Measurements from ENCODE around the gene CPS1.

Gene CPS1

DNA sequence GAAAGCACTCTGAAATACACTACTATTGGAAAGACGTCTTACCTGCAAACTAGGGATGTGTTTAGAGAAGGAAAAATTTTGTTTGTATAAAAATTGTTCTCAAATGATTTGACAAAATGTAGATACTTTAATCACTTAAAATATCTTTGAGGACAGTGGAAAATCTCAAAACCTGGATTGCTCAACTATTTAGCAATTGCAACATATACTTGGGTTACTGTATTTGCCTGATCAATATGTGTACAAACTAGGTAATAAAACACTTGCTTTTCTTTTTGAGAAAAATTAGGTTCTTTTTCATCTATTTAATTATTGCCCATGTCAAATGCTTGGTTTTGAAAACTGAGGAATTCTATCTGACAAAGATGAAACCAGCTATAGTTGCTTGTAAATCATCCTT, 60.9 kb downstream of the CPS1 start:
- DNase-seq = no peak

DNA sequence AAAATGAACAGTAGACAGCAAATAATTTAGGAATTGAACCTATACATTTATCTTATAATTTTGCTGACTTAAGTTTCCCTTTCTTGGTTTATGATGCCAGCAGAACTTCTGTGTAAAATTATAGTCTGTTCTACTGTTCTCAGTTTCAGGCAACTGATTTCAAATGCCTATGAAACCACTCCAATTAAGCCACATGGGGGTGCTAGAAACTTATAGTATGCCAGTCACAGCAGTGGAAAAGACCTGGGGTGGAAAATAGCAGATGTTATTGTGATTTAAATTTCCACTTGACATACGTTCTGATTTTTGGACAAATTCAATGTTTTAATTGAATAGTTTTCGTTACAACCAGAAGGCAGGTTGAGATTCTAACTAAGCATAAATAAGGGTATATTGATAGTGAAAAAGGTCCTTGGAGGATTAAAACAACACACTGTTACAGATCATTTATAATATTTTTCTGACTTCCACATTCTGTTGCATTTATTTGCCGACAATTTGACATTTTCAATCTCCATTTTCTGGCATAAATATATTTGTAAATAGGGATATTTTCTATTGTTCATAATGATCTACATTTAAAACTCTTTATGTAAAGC, 61.4 kb downstream of the CPS1 start:
- DNase-seq = no peak

DNA sequence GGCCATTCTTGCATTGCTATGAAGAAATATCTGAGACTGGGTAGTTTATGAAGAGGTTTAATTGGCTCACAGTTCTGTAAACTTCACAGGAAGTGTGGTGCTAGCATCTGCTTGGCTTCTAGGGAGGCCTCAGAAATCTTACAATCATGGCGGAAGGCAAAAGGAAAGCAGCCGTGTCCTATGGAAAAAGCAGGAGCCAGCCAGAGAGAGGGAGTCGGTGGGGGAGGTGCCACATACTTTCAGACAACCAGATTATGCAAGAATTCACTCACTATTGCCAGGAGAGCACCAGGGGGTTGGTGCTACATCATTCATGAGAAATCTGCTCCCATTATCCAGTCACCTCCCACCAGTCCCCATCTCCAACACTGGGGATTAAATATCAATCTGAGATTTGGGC, 64.1 kb downstream of the CPS1 start:
- no peak for DNase-seq

DNA sequence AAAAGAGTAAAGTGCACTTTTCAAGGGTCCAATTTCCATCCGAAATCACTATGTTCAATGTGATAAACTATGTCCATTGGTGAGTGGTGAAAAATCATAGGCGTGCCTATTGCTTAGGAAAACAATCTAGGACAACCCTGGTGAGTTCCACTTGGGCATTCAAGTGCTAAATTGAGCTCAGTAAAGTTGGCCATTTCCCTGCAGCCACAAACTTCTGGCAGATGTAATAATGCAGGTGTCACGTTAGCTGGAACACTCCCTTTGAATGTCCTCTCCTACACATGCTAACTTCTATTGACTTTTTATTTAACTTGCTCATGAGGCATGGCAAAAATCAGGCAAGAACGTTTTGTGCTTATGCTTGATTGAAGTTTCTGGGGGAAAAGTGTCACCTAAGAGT, 67.1 kb downstream of the CPS1 start:
- no peak for DNase-seq

DNA sequence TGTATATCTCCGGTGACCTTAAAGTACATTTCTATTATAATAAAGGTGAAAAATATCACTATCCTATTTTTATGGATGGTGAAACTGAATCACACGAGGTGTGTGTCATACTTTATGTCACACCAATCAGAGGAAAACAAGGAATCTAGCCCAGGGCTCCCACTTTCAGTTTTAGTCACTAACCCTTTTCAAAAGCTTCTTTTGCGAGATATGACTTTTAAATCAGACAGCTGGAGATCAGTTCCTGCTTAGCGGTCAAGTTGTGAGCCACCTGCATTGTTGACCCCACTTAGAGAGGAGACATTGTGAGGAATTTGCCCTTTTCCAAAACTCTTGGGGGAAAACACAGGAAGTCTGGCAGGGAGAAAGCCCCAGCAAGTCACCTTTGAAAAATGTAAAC, 70.5 kb downstream of the CPS1 start:
- DNase-seq = no peak

DNA sequence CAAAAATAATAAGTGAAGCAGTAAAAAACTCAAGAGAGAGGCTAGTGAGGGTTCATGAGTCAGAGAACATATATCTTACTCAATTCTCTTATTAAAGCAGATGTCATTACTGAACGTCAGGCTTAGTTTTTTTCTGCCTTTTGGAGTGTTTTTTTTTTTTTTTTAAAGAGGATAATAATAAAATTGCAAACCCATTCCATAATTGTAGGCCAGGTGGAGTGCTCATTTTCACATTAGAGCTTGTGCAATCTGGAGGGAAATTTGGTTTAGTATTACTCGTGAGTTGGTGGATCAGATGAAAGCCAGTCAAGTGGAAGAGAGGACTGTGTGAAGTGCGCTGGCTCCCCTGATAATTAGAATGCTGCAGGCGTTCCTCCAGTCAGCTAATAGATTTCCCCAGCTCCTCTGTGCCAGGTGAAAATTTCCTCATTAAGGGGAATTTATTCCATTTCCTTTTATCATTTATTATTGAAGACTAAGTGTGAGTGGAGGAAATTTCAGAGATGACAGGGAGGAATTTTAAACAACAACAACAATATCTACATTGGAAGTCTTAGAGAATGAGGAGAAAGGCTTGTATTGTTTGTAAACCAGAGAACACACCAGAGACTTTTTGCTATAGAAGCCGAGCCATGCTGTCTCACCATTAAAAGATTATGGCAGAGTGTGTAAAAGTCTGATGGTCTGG, 74.6 kb downstream of the CPS1 start:
- no peak for DNase-seq

DNA sequence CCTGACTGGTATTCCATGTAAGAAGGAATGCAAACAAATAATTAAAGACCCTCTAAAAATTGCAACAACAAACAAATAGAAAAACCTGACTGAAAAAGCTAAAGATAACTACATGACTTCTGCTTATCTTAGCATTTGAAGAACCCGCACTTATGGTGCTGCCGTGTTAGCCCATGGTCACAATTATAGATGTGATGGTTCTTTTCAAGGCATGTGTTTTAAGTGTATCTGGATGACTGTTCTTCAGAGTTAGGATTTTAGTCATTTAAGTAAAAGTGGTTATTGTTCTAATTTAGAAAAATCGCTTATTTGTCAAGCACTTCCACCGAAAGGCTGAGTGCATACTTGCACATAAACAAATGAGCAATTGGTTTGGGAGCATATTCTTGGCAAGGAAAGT, 77.3 kb downstream of the CPS1 start:
- DNase-seq = no peak

DNA sequence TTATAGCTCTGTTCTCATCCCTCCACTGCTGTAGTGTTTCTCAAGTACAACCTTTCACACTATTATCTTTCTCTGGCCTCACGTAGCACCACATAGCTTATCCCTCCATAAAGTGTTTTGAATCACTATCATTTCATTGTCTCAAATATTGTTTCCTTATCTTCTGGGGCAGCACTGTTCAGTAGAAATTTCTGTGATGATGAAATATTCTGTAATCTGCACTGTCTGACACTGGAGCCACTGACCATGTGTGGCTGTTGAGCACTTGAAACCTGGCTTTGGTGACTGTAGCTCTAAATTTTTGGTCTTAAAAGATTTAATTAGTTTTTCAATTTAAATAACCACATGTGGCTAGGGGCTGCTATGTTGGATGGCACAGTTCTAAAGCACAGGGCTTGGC, 78.9 kb downstream of the CPS1 start:
- DNase-seq = no peak

DNA sequence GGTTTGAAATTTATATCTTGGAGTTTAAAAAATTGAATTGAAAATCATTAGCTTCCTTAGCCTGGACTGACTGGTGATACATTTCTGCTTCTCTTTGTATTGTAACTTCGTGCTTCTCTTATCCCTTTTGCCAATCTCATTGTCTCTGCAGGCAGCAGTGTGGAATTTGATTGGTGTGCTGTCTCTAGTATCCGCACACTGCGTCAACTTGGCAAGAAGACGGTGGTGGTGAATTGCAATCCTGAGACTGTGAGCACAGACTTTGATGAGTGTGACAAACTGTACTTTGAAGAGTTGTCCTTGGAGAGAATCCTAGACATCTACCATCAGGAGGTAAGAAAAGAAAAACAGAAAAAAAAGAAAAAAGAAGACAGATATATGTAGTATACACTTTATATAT, 85.9 kb downstream of the CPS1 start:
- no peak for DNase-seq

DNA sequence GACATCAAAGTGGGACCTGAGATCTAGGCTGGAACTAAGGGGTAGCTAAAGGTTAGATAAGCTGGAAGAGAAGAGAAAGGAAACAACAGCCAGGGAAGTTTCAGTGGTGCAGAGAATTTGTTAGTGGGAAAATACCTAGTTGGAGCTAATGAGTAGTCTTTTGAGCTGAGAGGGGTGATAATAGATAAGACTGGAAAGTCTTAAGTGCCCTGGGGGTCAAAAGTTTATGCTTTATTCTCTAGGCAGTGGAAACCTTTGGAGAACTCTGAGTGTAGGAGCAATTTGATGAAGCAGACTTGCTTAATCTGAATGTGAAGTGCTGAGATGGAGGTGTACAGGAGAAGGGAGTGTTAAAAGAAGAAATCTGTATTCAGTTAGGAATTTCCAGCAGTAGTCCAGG, 90.8 kb downstream of the CPS1 start:
- DNase-seq = no peak

DNA sequence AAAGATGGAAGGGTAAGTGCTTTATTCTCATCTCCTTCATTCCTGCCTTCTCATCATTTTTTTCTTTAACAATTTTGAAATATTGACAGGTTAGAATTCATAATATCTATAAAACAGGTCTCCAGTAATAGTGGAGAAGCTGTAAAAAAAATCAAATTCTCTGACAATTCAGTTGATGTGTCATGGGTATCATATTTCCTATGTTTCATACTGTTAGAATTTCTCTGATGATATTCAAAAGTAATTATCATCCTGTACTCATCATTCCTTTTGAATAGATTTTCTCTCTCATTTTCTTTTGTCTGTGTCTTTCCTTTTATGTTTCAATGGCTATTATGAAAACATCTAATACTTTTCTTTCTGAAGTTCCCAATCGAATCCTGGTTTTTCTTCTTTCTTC, 97.7 kb downstream of the CPS1 start:
- DNase-seq = no peak

DNA sequence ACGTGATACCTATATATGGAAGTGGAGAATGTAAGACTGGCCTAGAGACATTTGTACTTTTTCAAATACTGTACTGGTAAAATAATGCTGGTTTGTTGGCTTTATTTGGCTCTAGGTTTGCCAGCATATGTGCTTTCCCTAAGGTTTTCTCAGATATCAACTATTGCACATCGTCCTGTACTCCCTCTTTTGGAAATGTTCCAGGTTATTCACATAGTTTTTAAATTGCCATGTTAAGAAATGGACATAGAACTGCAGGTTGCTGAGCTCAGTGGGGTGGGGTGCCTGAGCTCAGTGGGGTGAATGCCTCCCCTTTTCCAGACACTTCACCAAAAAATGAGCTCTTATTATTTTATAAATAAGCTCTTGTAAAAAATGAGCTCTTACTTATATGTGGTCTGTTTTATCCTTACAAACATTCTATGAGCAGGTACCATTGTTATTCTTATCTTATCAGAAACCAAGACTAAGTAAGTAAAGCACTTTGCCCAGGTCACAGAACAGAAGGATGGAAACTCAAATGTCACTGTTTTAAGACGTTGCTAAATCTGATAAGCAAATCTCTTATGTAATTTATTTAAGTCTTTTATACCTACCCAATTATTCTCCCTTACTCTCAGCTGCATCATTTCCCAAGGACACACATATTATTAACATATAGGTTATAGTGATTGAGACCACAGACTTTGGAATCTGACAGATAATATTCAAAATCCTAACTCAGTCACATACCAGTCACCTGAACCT, 99.0 kb downstream of the CPS1 start:
- no peak for DNase-seq

DNA sequence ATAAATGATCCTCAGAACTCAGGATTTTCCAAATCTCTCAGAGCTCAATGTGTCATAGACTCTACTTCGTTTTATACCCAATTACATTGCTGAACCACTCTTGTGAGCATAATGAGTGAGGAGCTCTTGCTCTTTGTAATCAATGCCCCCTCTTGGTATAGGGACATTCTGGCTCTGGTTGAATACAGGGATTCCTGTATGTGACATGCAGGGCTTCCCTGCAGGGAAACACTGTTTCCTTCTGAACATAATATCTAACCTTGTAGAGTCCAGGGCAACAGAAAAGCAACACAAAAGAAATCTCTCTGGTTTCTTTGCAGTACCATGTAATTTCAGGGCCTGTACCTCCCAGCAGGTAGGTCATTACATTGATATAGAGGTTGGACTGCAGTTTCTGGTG, 101.5 kb downstream of the CPS1 start:
- no peak for DNase-seq

DNA sequence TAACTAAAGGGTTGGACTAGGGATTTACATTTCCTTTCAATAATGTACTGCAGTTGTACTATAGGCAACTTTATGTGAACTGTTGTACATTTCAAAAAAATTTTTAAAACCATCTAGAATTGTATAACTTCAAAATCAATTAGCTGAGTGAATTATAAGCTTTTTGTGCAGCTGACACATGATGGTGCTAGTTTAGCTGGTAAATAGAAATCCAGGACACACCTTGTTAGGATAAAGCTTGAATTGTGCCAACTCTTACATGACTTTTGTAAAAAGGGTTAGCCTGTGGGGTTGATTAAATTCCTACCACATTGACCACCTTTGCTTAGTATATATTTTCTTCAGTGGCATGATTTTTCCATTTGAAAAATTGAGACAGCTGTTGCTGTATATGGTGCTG, 104.4 kb downstream of the CPS1 start:
- no peak for DNase-seq

DNA sequence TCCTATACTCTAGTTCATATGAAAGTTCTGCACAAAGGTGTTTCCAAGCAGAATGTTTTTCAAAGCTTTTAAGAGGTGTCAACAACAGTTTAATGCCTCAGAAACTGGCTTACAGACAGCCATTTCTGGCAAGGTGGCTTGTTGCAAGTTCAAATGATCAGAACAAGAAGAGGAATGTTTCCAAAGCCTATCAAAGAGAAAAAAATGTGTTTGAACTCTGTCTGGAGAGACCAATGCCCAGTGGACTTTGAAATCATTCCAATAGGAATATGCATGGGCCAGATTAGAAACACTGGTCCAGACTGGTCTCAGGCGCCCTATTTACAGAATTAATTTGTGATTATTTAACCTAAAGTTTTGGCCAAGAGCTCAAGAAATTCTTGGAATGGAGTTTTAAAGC, 106.2 kb downstream of the CPS1 start:
- no peak for DNase-seq

DNA sequence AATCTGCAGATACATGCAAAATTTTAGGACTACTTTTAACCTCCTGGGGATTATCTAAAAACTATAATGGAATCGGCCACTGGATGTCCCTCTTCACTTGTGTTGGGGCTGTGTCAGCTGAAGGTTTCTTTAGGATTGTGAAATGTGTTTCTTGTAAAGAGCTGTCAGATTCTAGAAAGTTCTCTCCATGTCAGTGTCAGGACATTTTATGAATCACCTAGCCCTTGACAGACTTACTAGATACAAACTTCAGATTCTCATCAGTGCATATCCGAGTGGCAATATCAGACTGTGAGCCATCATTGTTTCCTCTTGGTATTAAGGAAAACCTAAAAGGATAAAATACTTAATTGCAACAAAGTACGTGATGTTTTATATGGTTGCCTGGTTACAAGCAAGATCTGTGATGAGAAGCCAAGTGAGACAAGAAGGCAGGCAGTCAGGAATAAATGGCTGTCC, 107.3 kb downstream of the CPS1 start:
- DNase-seq = no peak

DNA sequence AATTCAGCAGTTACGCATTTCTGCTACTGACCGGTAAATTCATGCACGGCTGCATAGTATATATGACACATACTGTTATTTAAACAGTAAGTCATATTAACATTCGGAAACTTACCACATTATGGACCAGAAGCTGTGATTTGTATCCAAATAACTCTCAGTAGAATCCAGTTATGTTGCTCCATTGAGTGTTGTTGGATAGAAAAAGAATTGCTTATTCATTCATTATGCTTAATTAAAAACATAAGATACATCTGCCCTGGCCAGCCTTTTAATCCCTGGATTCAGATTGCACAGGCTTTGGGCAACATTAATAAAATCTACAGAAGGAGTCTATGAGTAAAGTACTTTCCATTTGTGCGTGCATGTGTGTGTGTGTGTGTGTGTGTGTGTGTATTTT, 111.3 kb downstream of the CPS1 start:
- DNase-seq = no peak

DNA sequence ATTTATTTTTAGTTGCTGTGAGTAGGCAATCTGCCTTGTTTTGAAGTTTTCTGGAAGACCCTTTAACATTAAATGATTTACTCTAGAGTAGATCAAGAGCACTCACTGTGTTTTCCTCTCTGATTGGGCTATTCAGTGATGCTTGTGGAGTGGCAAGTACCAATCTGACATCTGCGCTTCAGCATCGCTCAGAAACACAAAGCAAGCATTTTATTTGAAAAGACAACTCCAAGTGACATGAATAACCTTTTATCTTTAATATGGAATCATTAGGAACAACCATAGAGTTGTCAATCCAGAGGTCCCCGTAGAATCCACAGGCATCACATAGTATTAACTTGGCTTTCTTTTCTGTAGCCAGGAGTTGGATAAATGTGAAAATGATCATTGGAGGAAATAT, 114.7 kb downstream of the CPS1 start:
- DNase-seq = no peak

DNA sequence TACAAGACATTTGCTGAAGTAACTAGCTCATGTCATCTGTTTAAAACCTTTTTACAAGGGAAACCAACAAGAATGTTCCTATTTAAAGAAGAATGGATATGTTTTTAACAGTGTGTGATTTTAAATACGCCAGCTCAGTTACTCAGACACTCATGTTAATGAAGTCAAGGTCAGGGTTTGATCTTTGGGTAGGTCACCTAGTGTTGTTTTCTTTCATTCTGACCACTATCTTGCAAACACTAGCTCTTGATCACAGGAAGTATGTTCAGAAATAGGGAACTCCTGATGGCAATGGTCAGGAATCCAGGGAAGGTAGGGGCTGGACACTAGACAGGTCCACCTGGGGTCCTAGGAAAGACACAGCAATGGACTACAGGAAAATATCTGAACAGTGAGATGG, 116.7 kb downstream of the CPS1 start:
- DNase-seq = no peak

DNA sequence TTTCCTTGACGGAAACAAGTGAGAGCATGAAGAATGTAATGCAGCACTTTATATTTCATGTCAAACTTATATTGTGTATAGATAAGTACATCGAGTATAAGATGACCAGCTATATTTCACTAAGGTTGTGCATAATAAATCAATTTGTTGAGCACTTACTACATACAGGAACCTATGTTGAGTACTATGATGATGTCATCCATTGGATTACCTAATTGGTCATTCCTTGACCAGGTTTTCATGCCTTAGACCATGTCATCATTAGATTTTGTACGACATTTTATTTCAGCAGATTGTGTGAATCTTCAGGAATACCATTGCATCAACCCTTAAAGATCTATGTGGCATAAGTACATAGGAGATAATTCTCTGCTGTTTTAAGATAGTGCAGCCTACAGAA, 119.7 kb downstream of the CPS1 start:
- DNase-seq = no peak

DNA sequence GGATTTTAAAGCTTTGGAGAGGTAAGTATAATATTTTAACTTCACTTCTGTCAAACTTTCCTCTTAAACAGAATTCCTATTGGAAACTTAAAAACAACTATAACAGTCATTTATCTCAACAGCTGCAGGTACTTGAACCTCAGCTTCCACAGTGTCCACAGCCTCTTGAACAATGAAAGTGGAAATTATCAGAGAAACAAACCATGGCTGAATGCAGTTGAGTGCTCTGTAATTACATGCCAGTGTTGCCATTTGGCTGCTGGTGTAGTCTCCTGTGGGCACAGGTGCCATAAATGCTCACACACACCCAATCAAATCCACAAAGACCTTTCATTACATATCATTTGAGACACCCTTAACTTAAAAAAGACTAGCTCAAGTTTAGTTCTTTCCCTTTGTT, 125.1 kb downstream of the CPS1 start:
- DNase-seq = no peak

DNA sequence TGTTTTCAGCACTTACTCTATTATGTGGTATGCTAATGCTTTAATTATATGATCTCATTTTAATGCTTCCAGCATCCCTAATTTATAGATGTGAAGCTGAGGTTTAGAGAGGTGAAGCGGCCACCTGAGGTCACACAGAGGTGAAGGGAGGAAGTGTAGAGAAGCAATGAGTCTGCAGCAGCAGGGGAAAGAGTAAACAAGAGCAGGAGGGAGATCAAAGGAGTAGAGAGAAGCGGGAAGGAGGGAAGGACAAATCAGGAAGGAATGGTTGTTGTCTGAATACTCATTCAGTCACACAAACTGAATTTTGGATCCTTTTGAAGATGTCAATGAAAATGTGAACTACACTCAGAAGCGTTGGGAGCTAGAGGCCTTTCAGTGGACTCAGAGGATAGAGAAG, 130.0 kb downstream of the CPS1 start:
- DNase-seq = no peak

DNA sequence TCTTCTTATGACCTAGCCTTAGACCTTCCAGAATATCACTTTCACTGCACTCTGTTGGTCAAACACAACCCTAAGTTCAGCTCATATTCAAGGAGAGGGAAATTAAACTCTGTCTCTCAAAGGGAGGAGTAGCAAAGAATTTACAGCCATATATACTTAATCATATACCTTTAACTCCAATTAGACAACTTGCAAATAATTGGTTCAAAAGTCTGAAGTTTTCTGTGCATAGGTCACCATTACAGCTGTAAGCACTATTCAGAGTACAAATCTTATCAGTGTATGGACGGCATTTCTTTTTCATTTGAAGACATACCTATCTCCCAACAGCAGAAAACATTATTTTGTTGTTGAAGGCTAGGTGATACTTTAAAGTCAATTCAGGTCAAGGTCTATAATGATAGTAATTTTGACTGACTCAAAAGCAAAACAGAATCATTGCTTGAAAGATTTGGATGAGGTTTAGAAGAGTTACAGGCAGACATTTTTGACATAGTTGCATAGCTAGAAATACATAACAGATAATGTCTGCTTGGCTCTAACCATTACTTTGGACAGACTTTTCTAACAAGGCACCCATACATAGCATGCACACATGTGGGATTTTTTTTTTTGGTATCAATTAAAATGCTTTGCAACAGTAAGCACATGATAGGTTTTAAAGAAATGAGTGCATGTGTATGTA, 131.5 kb downstream of the CPS1 start:
- DNase-seq = no peak

DNA sequence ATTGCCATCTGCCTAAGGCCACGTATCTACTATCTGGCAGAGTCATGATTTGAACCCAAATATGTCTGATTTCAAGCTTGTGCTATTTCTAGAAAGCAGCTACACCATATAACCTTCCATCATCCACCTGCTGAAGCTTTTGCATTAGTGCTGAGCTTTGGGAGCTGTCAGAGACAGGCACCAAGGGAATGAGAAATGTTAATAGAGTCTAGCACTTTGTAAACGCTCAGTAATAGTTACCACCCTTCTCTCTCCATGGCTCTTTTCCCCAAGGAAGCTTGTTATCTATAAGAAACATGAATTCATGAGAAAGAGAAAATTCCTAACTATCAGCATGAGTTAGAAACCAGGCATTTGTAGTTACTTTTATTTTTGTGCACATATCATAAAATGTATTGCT, 151.5 kb downstream of the CPS1 start:
- DNase-seq = no peak
